Brain microvascular endothelial cell (primary cell): ENCODE measurements around the gene HSD3B7.

Experiments
- DNase-seq: peaks from one replicate; pipeline ENCODE4 v3.0.0-alpha.2; 2020
- H3K27ac ChIP-seq: fragments of 250-450 bp; sonication (Bioruptor Pico); 2 replicates; pipeline ENCODE4 v1.5.1; 2020; ENCODE audit warnings: mild to moderate bottlenecking, moderate library complexity
- H3K27me3 ChIP-seq: fragments of 250-450 bp; sonication (Bioruptor Pico); replicated peaks from 2 replicates; pipeline ENCODE4 v1.5.1; 2020; ENCODE audit warnings: mild to moderate bottlenecking
- H3K36me3 ChIP-seq: fragments of 250-450 bp; sonication (Bioruptor Pico); replicated peaks from 2 replicates; pipeline ENCODE4 v1.5.1; 2020; ENCODE audit warnings: mild to moderate bottlenecking
- H3K4me3 ChIP-seq: 2 replicates; pipeline ENCODE4 v1.5.1; 2011; ENCODE audit warnings: low read depth, mild to moderate bottlenecking, control low read depth, low read length, moderate library complexity
- CTCF ChIP-seq: IDR thresholded peaks from 2 replicates; pipeline ENCODE4 v1.5.1; 2011; ENCODE audit warnings: low read depth, mild to moderate bottlenecking, moderate library complexity, low read length, control low read depth, inconsistent platforms; ENCODE audit errors: missing control alignments
- in situ Hi-C: cut with HindIII; loops from 2 replicates; pipeline ENCODE4 v1.10.0; 2017; ENCODE audit warnings: low sequenced_read_pairs, low pct_ligation_motif_present

Gene HSD3B7

GRCh38 chr16:31003744-31004143 lies 18.7 kb downstream of the HSD3B7 start:
- no peak for TF ChIP-seq CTCF
- in situ Hi-C loops: no loop called here
- no peak overlapping the region for H3K27ac ChIP-seq
- H3K27me3 ChIP-seq: no peaks in the 10 kb centered on the region
- no peak overlapping the region for H3K4me3 ChIP-seq
- DNase-seq: no peak
- H3K36me3 ChIP-seq: no peaks in the 10 kb centered on the region

- Histone ChIP-seq H3K27ac (no peak overlapping the region), H3K27me3 (no peaks in the 10 kb centered on the region), H3K36me3 (no peaks in the 10 kb centered on the region), H3K4me3 (no peak overlapping the region)
- in situ Hi-C loops: no loop called here
- TF ChIP-seq CTCF: no peak
- DNase-seq: no peak
These were observed 19.7 kb downstream of the HSD3B7 start for GRCh38 chr16:31004658-31005057.

- TF ChIP-seq CTCF: no peak
- in situ Hi-C loops: no loop called here
These were observed 20.5 kb downstream of the HSD3B7 start for GRCh38 chr16:31005350-31006085.

GRCh38 chr16:31006086-31006385 lies 21.0 kb downstream of the HSD3B7 start:
- no peak for DNase-seq
- Histone ChIP-seq H3K27me3 (no peaks in the 10 kb centered on the region), H3K4me3 (no peak overlapping the region), H3K27ac (no peak overlapping the region), H3K36me3 (no peaks in the 10 kb centered on the region)
- in situ Hi-C loops: no loop called here
- TF ChIP-seq CTCF: no peak

More at GRCh38 chr16:31005350-31006085, 20.5 kb downstream of the HSD3B7 start:
- DNase-seq: no peak
- no peak overlapping the region for H3K4me3 ChIP-seq
- H3K27ac ChIP-seq: no peak overlapping the region
- no peaks in the 10 kb centered on the region for H3K36me3 ChIP-seq
- H3K27me3 ChIP-seq: no peaks in the 10 kb centered on the region

GRCh38 chr16:31006589-31006988 lies 21.6 kb downstream of the HSD3B7 start:
- H3K36me3 ChIP-seq: no peaks in the 10 kb centered on the region
- H3K27me3 ChIP-seq: no peaks in the 10 kb centered on the region
- in situ Hi-C loops: no loop called here
- TF ChIP-seq CTCF: no peak
- no peak overlapping the region for H3K27ac ChIP-seq
- H3K4me3 ChIP-seq: no peak overlapping the region
- DNase-seq: no peak

- in situ Hi-C loops: no loop called here
- no peak overlapping the region for H3K27ac ChIP-seq
- TF ChIP-seq CTCF: no peak
These were observed 22.7 kb downstream of the HSD3B7 start for GRCh38 chr16:31007684-31008083.

More at GRCh38 chr16:31007684-31008083, 22.7 kb downstream of the HSD3B7 start:
- no peak for DNase-seq
- peaks cover 4% of the 10 kb centered on the region for H3K27me3 ChIP-seq
- H3K4me3 ChIP-seq: no peak overlapping the region
- H3K36me3 ChIP-seq: no peaks in the 10 kb centered on the region
